Mucosa of gallbladder (tissue), 1 donor: ENCODE measurements around the gene SOHLH1. TPM values are rescaled to one million over a fixed set of nuclear protein-coding genes. Genes with fewer than 3 reads are reported as not detected.
"Not testable (repeated sequence)": the region's sequence is repeated elsewhere in the genome, so short reads cannot be mapped to it uniquely, and the experiment has no call there.

Source experiments
- DNase-seq: peaks from one replicate; pipeline ENCODE4 v3.0.0-alpha.2; 2020; ENCODE audit warnings: low spot score
- total RNA-seq: library from RNA; stranded (reverse); gene quantifications from one replicate; pipeline ENCODE4 v1.2.1, GENCODE V29; 2021
- donor health status: DM: no; HTN: no; CAD: no.

The SOHLH1 gene
- total RNA-seq, 1 donor from 2014 or later = not detected

GRCh38 chr9:135678236-135679017 is 20.9 kb downstream of the SOHLH1 start:
- no peak for DNase-seq

GRCh38 chr9:135677641-135678168 is 21.6 kb downstream of the SOHLH1 start:
- no peak for DNase-seq

GRCh38 chr9:135676891-135677290 is 22.4 kb downstream of the SOHLH1 start:
- no peak for DNase-seq

GRCh38 chr9:135674977-135675376 is 24.3 kb downstream of the SOHLH1 start:
- DNase-seq = no peak

GRCh38 chr9:135673941-135674340 is 25.3 kb downstream of the SOHLH1 start:
- DNase-seq = no peak

GRCh38 chr9:135672786-135673185 is 26.5 kb downstream of the SOHLH1 start:
- not testable (repeated sequence) for DNase-seq

GRCh38 chr9:135671591-135672041 is 27.7 kb downstream of the SOHLH1 start:
- no peak for DNase-seq

- no peak for DNase-seq
These were observed 28.3 kb downstream of the SOHLH1 start for GRCh38 chr9:135670721-135671590.

GRCh38 chr9:135669616-135670285 is 29.5 kb downstream of the SOHLH1 start:
- DNase-seq = no peak

- not testable (repeated sequence) for DNase-seq
These were observed 30.3 kb downstream of the SOHLH1 start for GRCh38 chr9:135669018-135669417.

GRCh38 chr9:135667463-135668001 is 31.7 kb downstream of the SOHLH1 start:
- DNase-seq = no peak

- DNase-seq = no peak
These were observed 32.5 kb downstream of the SOHLH1 start for GRCh38 chr9:135666534-135667462.

- DNase-seq = no peak
These were observed 33.5 kb downstream of the SOHLH1 start for GRCh38 chr9:135665795-135666189.

GRCh38 chr9:135664801-135665794 is 34.2 kb downstream of the SOHLH1 start:
- DNase-seq = no peak

GRCh38 chr9:135664266-135664665 is 35.0 kb downstream of the SOHLH1 start:
- no peak for DNase-seq

GRCh38 chr9:135663857-135664256 is 35.4 kb downstream of the SOHLH1 start:
- DNase-seq = no peak

GRCh38 chr9:135663451-135663770 is 35.9 kb downstream of the SOHLH1 start:
- DNase-seq = no peak

- DNase-seq = no peak
These were observed 36.4 kb downstream of the SOHLH1 start, which contains the start of gene LCN9 for GRCh38 chr9:135662758-135663450. LCN9 (plus strand) TSS chr9:135663309; CDS start chr9:135663322, 13 bp downstream.
